Measurements from ENCODE around the gene ITPK1. TPM values are rescaled to one million over a fixed set of nuclear protein-coding genes. Genes with fewer than 3 reads are reported as not detected.

ITPK1 gene
- total RNA-seq, 2 experiments from 2014 or later = 17.8 to 34.7 TPM

- intact Hi-C loops (cut with micrococcal nuclease; ENCODE audit: unreplicated experiment) = no loop called here
- H3K9me3 ChIP-seq (ENCODE audit: low read length) = no peaks in the 10 kb centered on the region
- no peak overlapping the region for H3K4me3 ChIP-seq (ENCODE audit: low read depth, low read length, poor library complexity, severe bottlenecking)
- no peak overlapping the region for H3K27ac ChIP-seq (ENCODE audit: low read depth, low read length, poor library complexity, severe bottlenecking)
- CTCF ChIA-PET (ENCODE audit: unreplicated experiment) = no interaction called here
- no peaks in the 10 kb centered on the region for H3K79me2 ChIP-seq (ENCODE audit: insufficient read depth, low read depth, low read length)
- H3K4me1 ChIP-seq (ENCODE audit: insufficient read depth, low read length, poor library complexity, severe bottlenecking) = peaks cover 8% of the 10 kb centered on the region
- no TSS peak for BruUV-seq (replicated peaks)
- H3K4me2 ChIP-seq (ENCODE audit: low read length) = no peak overlapping the region
- TF ChIP-seq, protein P1, sequence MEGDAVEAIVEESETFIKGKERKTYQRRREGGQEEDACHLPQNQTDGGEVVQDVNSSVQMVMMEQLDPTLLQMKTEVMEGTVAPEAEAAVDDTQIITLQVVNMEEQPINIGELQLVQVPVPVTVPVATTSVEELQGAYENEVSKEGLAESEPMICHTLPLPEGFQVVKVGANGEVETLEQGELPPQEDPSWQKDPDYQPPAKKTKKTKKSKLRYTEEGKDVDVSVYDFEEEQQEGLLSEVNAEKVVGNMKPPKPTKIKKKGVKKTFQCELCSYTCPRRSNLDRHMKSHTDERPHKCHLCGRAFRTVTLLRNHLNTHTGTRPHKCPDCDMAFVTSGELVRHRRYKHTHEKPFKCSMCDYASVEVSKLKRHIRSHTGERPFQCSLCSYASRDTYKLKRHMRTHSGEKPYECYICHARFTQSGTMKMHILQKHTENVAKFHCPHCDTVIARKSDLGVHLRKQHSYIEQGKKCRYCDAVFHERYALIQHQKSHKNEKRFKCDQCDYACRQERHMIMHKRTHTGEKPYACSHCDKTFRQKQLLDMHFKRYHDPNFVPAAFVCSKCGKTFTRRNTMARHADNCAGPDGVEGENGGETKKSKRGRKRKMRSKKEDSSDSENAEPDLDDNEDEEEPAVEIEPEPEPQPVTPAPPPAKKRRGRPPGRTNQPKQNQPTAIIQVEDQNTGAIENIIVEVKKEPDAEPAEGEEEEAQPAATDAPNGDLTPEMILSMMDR (conservative IDR thresholded peaks at IDR 0.05; ENCODE audit: low read length) = no peak
- TF ChIP-seq EZH2phosphoT487 (IDR thresholded peaks at IDR 0.05; ENCODE audit: borderline replicate concordance, low read depth, low read length) = no peak
- H3K36me3 ChIP-seq (ENCODE audit: insufficient read depth, low read length) = no peaks in the 10 kb centered on the region
- H3K9me2 ChIP-seq (ENCODE audit: insufficient read depth, low read length) = no peaks in the 10 kb centered on the region
- no peak for DNase-seq (ENCODE audit: low spot score)
- no peaks in the 10 kb centered on the region for H4K20me1 ChIP-seq (ENCODE audit: insufficient read depth, low read length)
- no peak overlapping the region for H2AFZ ChIP-seq (ENCODE audit: low read length)
- POLR2A ChIA-PET = no interaction called here
Observed at GRCh38 chr14:93079321-93079720, 36.4 kb downstream of the ITPK1 start.

- Histone ChIP-seq H3K79me2 (ENCODE audit: insufficient read depth, low read depth, low read length) (no peaks in the 10 kb centered on the region), H3K27ac (ENCODE audit: low read depth, low read length, poor library complexity, severe bottlenecking) (no peak overlapping the region), H3K36me3 (ENCODE audit: insufficient read depth, low read length) (no peaks in the 10 kb centered on the region), H3K4me1 (ENCODE audit: insufficient read depth, low read length, poor library complexity, severe bottlenecking) (peaks cover 12% of the 10 kb centered on the region), H4K20me1 (ENCODE audit: insufficient read depth, low read length) (no peaks in the 10 kb centered on the region), H3K4me3 (ENCODE audit: low read depth, low read length, poor library complexity, severe bottlenecking) (no peak overlapping the region), H3K9me3 (ENCODE audit: low read length) (no peaks in the 10 kb centered on the region), H3K4me2 (ENCODE audit: low read length) (no peak overlapping the region), H2AFZ (ENCODE audit: low read length) (no peak overlapping the region), H3K9me2 (ENCODE audit: insufficient read depth, low read length) (no peaks in the 10 kb centered on the region)
- intact Hi-C loops (cut with micrococcal nuclease; ENCODE audit: unreplicated experiment) = no loop called here
- no TSS peak for BruUV-seq (replicated peaks)
- DNase-seq (ENCODE audit: low spot score) = no peak
- ChIA-PET CTCF (ENCODE audit: unreplicated experiment) (no interaction called here), POLR2A (no interaction called here)
- TF ChIP-seq, protein P1 (conservative IDR thresholded peaks at IDR 0.05; ENCODE audit: low read length) = no peak
- no peak for TF ChIP-seq EZH2phosphoT487 (IDR thresholded peaks at IDR 0.05; ENCODE audit: borderline replicate concordance, low read depth, low read length)
Observed at GRCh38 chr14:93078870-93079269, 36.9 kb downstream of the ITPK1 start.

- no TSS peak for BruUV-seq (replicated peaks)
- H2AFZ ChIP-seq (ENCODE audit: low read length) = no peak overlapping the region
- H3K36me3 ChIP-seq (ENCODE audit: insufficient read depth, low read length) = no peaks in the 10 kb centered on the region
- CTCF ChIA-PET (ENCODE audit: unreplicated experiment) = interaction anchor here (0.6 kb wide), 1 partner anchor 173 kb away, joined by 3 read pairs; no protein-coding TSS in a partner anchor
- H3K4me3 ChIP-seq (ENCODE audit: low read depth, low read length, poor library complexity, severe bottlenecking) = no peak overlapping the region
- H3K4me2 ChIP-seq (ENCODE audit: low read length) = no peak overlapping the region
- POLR2A ChIA-PET = no interaction called here
- no peaks in the 10 kb centered on the region for H3K79me2 ChIP-seq (ENCODE audit: insufficient read depth, low read depth, low read length)
- intact Hi-C loops (cut with micrococcal nuclease; ENCODE audit: unreplicated experiment) = no loop called here
- no peak overlapping the region for H3K27ac ChIP-seq (ENCODE audit: low read depth, low read length, poor library complexity, severe bottlenecking)
- no peaks in the 10 kb centered on the region for H3K9me2 ChIP-seq (ENCODE audit: insufficient read depth, low read length)
- peaks cover 16% of the 10 kb centered on the region for H3K4me1 ChIP-seq (ENCODE audit: insufficient read depth, low read length, poor library complexity, severe bottlenecking)
- no peak for TF ChIP-seq EZH2phosphoT487 (IDR thresholded peaks at IDR 0.05; ENCODE audit: borderline replicate concordance, low read depth, low read length)
- TF ChIP-seq, protein P1 (conservative IDR thresholded peaks at IDR 0.05; ENCODE audit: low read length) = no peak
- H4K20me1 ChIP-seq (ENCODE audit: insufficient read depth, low read length) = no peaks in the 10 kb centered on the region
- no peaks in the 10 kb centered on the region for H3K9me3 ChIP-seq (ENCODE audit: low read length)
- DNase-seq (ENCODE audit: low spot score) = no peak
Observed at GRCh38 chr14:93076755-93077154, 39.0 kb downstream of the ITPK1 start.

All from OCI-LY7 (cell line).